Neutrophil (primary cell): ENCODE results near the gene CAND2.

Source experiments
- H3K27ac ChIP-seq: fragments of 200-600 bp; sonication (generic); 2 replicates; pipeline ENCODE4 v1.5.1; 2016; ENCODE audit warnings: mild to moderate bottlenecking, moderate library complexity
- H3K27me3 ChIP-seq: fragments of 200-600 bp; sonication (generic); 2 replicates; pipeline ENCODE4 v1.6.0; 2016; ENCODE audit warnings: mild to moderate bottlenecking
- H3K36me3 ChIP-seq: fragments of 200-600 bp; sonication (generic); 2 replicates; pipeline ENCODE4 v1.5.1; 2017
- H3K4me1 ChIP-seq, 2 experiments: fragments of 200-600 bp in 1 of 2; sonication (generic) in 1 of 2; 1 replicate in 1 of 2; 2 replicates in 1 of 2; pipeline versions ENCODE4 v1.5.1 to v1.6.1; 2013 to 2016; ENCODE audit warnings: low read depth in 1 of 2, low read length in 1 of 2, mild to moderate bottlenecking in 1 of 2, moderate library complexity in 1 of 2; ENCODE audit not compliant: control insufficient read depth in 1 of 2, insufficient read depth in 1 of 2
- H3K4me3 ChIP-seq, 2 experiments: fragments of 200-600 bp in 1 of 2; sonication (generic) in 1 of 2; 1 replicate in 1 of 2; 2 replicates in 1 of 2; pipeline ENCODE4 v1.5.1; 2013 to 2016; ENCODE audit warnings: low read depth in 1 of 2, low read length in 1 of 2, mild to moderate bottlenecking in 1 of 2, moderate library complexity in 1 of 2
- H3K9me3 ChIP-seq: fragments of 200-600 bp; sonication (generic); 2 replicates; pipeline ENCODE4 v1.5.1; 2016
- TF ChIP-seq, protein P1 (sequence below): fragments of 200-600 bp; sonication (generic); IDR thresholded peaks from 2 replicates; pipeline ENCODE4 v1.5.1; 2016; ENCODE audit warnings: antibody characterized with exemption

The CAND2 gene

DNA sequence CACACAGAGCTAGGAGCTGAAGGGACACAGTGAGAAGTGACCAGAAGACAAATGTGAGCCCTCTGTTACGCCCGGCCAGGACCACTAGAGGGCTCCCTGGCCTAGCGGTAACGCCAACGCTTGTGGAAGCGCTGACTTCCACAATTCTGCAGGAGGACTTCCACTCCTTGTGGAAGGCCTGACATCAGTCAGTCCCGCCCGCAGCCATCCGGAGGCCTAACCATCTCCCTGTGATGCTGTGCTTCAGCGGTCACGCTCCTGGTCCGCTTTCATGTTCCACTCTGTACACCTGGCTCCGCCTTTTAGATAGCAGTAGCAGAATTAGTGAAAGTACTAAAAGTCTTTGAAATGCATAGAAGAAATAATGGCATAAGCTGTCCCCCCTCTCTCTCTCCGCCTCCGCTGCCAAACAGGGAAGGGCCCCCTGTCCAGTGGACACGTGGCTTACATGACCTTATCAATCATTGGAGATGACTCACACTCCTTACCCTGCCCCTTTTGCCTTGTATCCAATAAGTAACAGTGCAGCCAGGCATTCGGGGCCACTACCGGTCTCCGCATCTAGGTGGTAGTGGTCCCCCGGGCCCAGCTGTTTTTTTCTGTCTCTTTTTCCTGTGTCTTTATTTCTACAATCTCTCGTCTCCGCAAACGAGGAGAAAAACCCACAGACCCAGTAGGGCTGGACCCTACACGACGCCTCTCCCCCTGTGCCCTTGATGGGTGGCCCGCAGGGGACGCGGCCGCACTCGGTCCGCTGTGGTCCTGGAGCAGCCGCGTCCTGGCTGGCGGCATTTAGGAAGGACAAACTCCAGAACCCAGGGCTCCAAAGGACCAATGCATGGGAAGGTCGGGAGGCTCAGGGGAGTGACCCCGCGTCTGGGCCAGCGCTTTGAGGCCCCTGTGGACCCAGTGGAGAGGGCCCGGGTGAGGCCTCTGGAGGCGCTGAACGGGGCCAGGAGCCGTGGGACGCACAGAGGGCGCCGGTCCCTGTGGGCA, 71.9 kb downstream of the CAND2 start:
- Histone ChIP-seq H3K9me3 (no peaks in the 10 kb centered on the region), H3K36me3 (no peaks in the 10 kb centered on the region), H3K27me3 (peaks cover 38% of the 10 kb centered on the region), H3K4me1 (peaks cover 12 to 14% of the 10 kb centered on the region in 2 experiments), H3K27ac (no peak overlapping the region), H3K4me3 (peak overlapping the region; percentile 48 to 50)
- TF ChIP-seq, protein P1, sequence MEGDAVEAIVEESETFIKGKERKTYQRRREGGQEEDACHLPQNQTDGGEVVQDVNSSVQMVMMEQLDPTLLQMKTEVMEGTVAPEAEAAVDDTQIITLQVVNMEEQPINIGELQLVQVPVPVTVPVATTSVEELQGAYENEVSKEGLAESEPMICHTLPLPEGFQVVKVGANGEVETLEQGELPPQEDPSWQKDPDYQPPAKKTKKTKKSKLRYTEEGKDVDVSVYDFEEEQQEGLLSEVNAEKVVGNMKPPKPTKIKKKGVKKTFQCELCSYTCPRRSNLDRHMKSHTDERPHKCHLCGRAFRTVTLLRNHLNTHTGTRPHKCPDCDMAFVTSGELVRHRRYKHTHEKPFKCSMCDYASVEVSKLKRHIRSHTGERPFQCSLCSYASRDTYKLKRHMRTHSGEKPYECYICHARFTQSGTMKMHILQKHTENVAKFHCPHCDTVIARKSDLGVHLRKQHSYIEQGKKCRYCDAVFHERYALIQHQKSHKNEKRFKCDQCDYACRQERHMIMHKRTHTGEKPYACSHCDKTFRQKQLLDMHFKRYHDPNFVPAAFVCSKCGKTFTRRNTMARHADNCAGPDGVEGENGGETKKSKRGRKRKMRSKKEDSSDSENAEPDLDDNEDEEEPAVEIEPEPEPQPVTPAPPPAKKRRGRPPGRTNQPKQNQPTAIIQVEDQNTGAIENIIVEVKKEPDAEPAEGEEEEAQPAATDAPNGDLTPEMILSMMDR = peak; percentile 85

DNA sequence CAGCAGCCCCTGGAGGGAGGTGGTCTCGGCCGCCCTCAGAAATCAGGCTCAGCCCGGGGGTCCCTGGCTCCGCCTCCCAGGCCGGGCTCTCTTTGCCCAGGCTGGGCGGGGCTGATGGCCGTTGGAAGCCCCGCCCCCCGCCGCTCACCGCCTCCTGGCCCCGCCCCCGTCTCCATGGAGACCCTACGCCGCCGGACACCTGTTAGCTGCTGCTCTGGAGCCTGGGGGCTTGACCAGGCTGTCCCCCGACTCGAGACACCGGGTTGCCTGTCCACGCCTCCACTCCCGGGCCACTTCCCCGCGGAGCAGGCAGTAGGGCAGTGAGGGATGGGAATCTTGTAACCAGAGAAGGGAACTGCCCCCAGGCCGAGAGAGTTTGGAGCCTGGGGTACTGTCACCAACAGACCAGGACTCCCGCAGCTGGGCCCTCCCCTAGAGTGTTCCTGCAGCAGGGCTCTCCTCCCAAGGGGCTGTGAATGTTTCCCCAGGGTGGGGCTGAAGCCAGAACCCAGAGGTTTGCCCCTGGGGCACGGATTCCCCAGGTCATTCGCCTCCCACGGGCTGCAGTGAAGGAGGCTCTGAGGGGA, 72.6 kb downstream of the CAND2 start:
- no peak overlapping the region for H3K27ac ChIP-seq
- TF ChIP-seq, protein P1 = no peak
- H3K4me1 ChIP-seq = peaks cover 12 to 14% of the 10 kb centered on the region in 2 experiments
- no peaks in the 10 kb centered on the region for H3K9me3 ChIP-seq
- peaks cover 38% of the 10 kb centered on the region for H3K27me3 ChIP-seq
- no peaks in the 10 kb centered on the region for H3K36me3 ChIP-seq
- H3K4me3 ChIP-seq = peak overlapping the region; percentile 48 to 50

DNA sequence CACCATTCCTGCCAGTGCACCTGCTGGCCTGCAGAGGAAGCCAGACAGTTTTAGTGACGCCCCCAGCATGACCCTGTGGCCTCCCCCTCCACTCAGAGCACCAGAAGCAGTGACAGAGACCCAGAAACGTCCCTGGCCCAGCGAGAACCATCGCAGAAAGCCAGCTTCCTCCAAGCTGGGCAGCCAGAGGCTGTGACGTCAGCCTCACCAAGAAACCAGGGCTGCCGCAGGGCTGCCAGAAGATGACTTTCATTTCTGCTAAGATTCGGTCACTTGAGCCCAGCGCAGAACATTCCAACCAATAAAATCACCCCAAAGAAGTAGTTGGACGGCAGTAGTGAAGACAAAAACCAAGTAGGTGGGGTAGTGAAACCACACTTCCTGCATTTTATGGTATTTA, 74.5 kb downstream of the CAND2 start:
- H3K4me3 ChIP-seq = no peak overlapping the region
- no peaks in the 10 kb centered on the region for H3K36me3 ChIP-seq
- TF ChIP-seq, protein P1 = no peak
- peaks cover 12 to 15% of the 10 kb centered on the region in 2 experiments for H3K4me1 ChIP-seq
- H3K27me3 ChIP-seq = peaks cover 56% of the 10 kb centered on the region
- H3K9me3 ChIP-seq = no peaks in the 10 kb centered on the region
- H3K27ac ChIP-seq = no peak overlapping the region

DNA sequence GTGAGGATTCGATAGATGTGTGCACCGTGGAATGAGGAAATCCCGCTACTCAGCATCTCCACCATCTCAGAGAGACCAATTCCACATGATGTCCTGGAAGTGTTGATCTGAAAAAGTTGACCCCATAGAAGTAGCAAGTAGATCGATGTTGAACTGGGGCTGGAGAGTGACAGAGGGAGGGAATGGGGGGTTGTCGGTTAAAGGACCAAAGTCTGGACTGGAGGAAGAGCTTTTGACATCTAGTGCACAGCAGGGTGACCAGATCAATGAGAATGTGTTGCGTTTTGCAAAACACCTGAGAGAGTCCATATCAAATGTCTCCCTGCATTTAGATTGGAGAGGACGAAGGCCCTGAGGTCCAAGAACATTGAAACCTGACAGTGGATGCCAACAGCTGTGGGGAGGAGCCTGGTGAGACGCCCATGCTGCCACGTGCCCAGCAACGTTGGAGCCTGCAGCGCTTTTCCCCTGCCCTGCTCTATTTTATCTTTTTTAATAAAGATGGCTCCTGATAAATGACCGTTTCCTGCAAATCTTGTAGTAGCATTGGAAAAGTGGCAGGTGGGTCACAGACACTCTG, 75.0 kb downstream of the CAND2 start:
- Histone ChIP-seq H3K27me3 (peaks cover 62% of the 10 kb centered on the region), H3K4me3 (no peak overlapping the region), H3K9me3 (no peaks in the 10 kb centered on the region), H3K4me1 (peaks cover 12 to 21% of the 10 kb centered on the region in 2 experiments), H3K27ac (no peak overlapping the region), H3K36me3 (no peaks in the 10 kb centered on the region)
- TF ChIP-seq, protein P1 = no peak

DNA sequence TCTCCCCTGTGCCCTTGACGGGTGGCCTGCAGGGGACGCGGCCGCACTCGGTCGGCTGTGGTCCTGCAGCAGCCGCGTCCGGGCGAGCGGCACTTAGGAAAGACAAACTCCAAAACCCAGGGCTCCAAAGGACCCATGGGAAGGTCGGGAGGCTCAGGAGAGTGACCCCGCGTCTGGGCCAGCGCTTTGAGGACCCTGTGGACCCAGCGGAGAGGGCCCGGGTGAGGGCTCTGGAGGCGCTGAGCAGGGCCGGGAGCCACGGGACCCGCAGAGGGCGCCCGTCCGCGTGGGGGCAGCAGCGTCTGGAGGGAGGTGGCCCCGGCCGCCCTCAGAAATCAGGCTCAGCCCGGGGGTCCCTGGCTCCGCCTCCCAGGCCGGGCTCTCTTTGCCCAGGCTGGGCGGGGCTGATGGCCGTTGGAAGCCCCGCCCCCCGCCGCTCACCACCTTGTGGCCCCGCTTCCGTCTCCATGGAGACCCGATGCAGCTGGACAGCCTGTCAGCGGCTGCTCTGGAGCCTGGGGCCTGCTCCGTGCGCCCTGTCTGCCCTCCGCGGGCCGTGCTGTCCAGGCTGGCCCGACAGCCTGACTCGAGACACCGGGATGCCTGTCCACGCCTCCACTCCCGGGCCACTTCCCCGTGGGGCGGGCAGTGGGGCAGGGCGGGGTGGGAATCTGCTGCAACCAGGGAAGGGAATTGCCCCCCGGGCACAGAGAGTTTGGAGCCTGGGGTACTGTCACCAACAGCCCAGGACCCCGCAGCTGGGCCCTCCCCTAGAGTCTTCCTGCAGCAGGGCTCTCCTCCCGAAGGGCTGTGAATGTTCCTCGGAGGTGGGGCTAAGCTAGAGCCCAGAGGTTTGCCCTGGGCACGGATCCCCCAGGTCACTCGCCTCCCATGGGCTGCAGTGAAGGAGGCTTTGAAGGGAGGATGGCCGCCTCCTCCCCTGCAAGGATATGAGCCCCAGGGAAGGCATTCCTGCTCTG, 79.7 kb downstream of the CAND2 start:
- H3K9me3 ChIP-seq = no peaks in the 10 kb centered on the region

More for the DNA sequence above, 79.7 kb downstream of the CAND2 start:
- Histone ChIP-seq H3K36me3 (no peaks in the 10 kb centered on the region), H3K27ac (no peak overlapping the region), H3K4me1 (peaks cover 0 to 8% of the 10 kb centered on the region in 2 experiments), H3K27me3 (peaks cover 34% of the 10 kb centered on the region), H3K4me3 (peak overlapping the region in 1 of 2 experiments; percentile 21)
- TF ChIP-seq, protein P1 = no peak
